ENCODE measurements around the gene G3BP2. TPM values are rescaled to one million over a fixed set of nuclear protein-coding genes. Genes with fewer than 3 reads are reported as not detected.

G3BP2 gene
- total and polyA plus RNA-seq, 2 donors, result 43.3 to 101 TPM

DNA sequence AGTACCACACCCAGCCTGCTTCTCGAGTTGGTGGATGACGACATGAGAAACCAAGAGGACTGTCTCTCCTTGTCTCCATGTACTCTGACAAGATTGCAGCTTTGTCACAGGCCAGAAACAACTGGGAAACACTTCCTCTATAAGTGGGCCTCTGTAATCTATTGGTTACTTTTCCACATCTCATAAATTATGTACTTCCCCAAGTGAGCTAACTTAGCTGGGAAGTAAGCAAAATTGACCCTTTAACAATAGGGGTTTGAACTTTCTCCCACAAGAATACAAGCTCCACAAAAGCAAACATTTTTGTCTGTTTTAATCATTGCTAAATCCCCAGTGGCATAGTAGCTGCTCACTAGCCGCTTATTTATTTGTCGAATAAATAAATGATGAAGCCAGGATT lies 37.0 kb upstream of the G3BP2 start:
- Histone ChIP-seq H3K4me1 (ENCODE audit: control insufficient read depth in 2 of 2, insufficient read depth in 2 of 2, low read length in 2 of 2) (peaks cover 0 to 2% of the 10 kb centered on the region in 2 donors), H3K27ac (ENCODE audit: low read depth in 1 of 2, low read length in 1 of 2) (no peak overlapping the region), H3K36me3 (ENCODE audit: control insufficient read depth in 2 of 2, insufficient read depth in 2 of 2, low read length in 1 of 2) (no peaks in the 10 kb centered on the region), H3K4me3 (ENCODE audit: low read length in 2 of 2) (no peak overlapping the region), H3K9me3 (ENCODE audit: control insufficient read depth in 2 of 2, insufficient read depth in 1 of 2, low read length in 1 of 2) (no peaks in the 10 kb centered on the region), H3K27me3 (ENCODE audit: control insufficient read depth in 2 of 2, insufficient read depth in 1 of 2, low read length in 1 of 2) (no peaks in the 10 kb centered on the region)
- DNase-seq (ENCODE audit: low read depth in 6 of 9, low spot score in 9 of 9), result no peak
- 86% methylated on average over 4 of the region's 4 CpGs for WGBS

- peak in 3 of 9 donors; percentile 33 to 67 (median 45) for DNase-seq (ENCODE audit: low read depth in 6 of 9, low spot score in 9 of 9)
- Histone ChIP-seq H3K4me3 (ENCODE audit: low read length in 2 of 2) (no peak overlapping the region), H3K36me3 (ENCODE audit: control insufficient read depth in 2 of 2, insufficient read depth in 2 of 2, low read length in 1 of 2) (no peaks in the 10 kb centered on the region), H3K4me1 (ENCODE audit: control insufficient read depth in 2 of 2, insufficient read depth in 2 of 2, low read length in 2 of 2) (peaks cover 0 to 2% of the 10 kb centered on the region in 2 donors), H3K27ac (ENCODE audit: low read depth in 1 of 2, low read length in 1 of 2) (no peak overlapping the region), H3K9me3 (ENCODE audit: control insufficient read depth in 2 of 2, insufficient read depth in 1 of 2, low read length in 1 of 2) (no peaks in the 10 kb centered on the region), H3K27me3 (ENCODE audit: control insufficient read depth in 2 of 2, insufficient read depth in 1 of 2, low read length in 1 of 2) (no peaks in the 10 kb centered on the region)
- 94% methylated on average over 3 of the region's 3 CpGs for WGBS
These were observed 35.0 kb upstream of the G3BP2 start for GRCh38 chr4:75708218-75708691.

- peaks cover 0 to 2% of the 10 kb centered on the region in 2 donors for H3K4me1 ChIP-seq (ENCODE audit: control insufficient read depth in 2 of 2, insufficient read depth in 2 of 2, low read length in 2 of 2)
These were observed 32.2 kb upstream of the G3BP2 start for GRCh38 chr4:75705198-75705977.

GRCh38 chr4:75702919-75703411 lies 29.8 kb upstream of the G3BP2 start:
- DNase-seq (ENCODE audit: low read depth in 6 of 9, low spot score in 9 of 9), result no peak
- H3K36me3 ChIP-seq (ENCODE audit: control insufficient read depth in 2 of 2, insufficient read depth in 2 of 2, low read length in 1 of 2), result no peaks in the 10 kb centered on the region
- H3K4me3 ChIP-seq (ENCODE audit: low read length in 2 of 2), result no peak overlapping the region
- no peaks in the 10 kb centered on the region for H3K27me3 ChIP-seq (ENCODE audit: control insufficient read depth in 2 of 2, insufficient read depth in 1 of 2, low read length in 1 of 2)
- H3K9me3 ChIP-seq (ENCODE audit: control insufficient read depth in 2 of 2, insufficient read depth in 1 of 2, low read length in 1 of 2), result no peaks in the 10 kb centered on the region
- no peak overlapping the region for H3K27ac ChIP-seq (ENCODE audit: low read depth in 1 of 2, low read length in 1 of 2)
- H3K4me1 ChIP-seq (ENCODE audit: control insufficient read depth in 2 of 2, insufficient read depth in 2 of 2, low read length in 2 of 2), result peaks cover 6 to 8% of the 10 kb centered on the region in 2 donors
- 91% methylated on average over 4 of the region's 4 CpGs for whole genome bisulfite sequencing

More at GRCh38 chr4:75705198-75705977, 32.2 kb upstream of the G3BP2 start:
- Histone ChIP-seq H3K27me3 (ENCODE audit: control insufficient read depth in 2 of 2, insufficient read depth in 1 of 2, low read length in 1 of 2) (no peaks in the 10 kb centered on the region), H3K4me3 (ENCODE audit: low read length in 2 of 2) (no peak overlapping the region), H3K36me3 (ENCODE audit: control insufficient read depth in 2 of 2, insufficient read depth in 2 of 2, low read length in 1 of 2) (no peaks in the 10 kb centered on the region), H3K27ac (ENCODE audit: low read depth in 1 of 2, low read length in 1 of 2) (no peak overlapping the region), H3K9me3 (ENCODE audit: control insufficient read depth in 2 of 2, insufficient read depth in 1 of 2, low read length in 1 of 2) (no peaks in the 10 kb centered on the region)
- 98% methylated on average over 6 of the region's 6 CpGs for WGBS
- no peak for DNase-seq (ENCODE audit: low read depth in 6 of 9, low spot score in 9 of 9)

GRCh38 chr4:75699299-75699698 lies 26.1 kb upstream of the G3BP2 start:
- no peak for DNase-seq (ENCODE audit: low read depth in 6 of 9, low spot score in 9 of 9)
- Histone ChIP-seq H3K9me3 (ENCODE audit: control insufficient read depth in 2 of 2, insufficient read depth in 1 of 2, low read length in 1 of 2) (no peaks in the 10 kb centered on the region), H3K27ac (ENCODE audit: low read depth in 1 of 2, low read length in 1 of 2) (peak overlapping the region in 1 of 2 donors; percentile 31), H3K27me3 (ENCODE audit: control insufficient read depth in 2 of 2, insufficient read depth in 1 of 2, low read length in 1 of 2) (no peaks in the 10 kb centered on the region), H3K4me1 (ENCODE audit: control insufficient read depth in 2 of 2, insufficient read depth in 2 of 2, low read length in 2 of 2) (peaks cover 6 to 22% of the 10 kb centered on the region in 2 donors), H3K36me3 (ENCODE audit: control insufficient read depth in 2 of 2, insufficient read depth in 2 of 2, low read length in 1 of 2) (no peaks in the 10 kb centered on the region), H3K4me3 (ENCODE audit: low read length in 2 of 2) (no peak overlapping the region)
- 0% methylated on average over 1 of the region's 1 CpG for whole genome bisulfite sequencing

GRCh38 chr4:75698963-75699228 lies 25.7 kb upstream of the G3BP2 start:
- WGBS, result 55% methylated on average over 2 of the region's 2 CpGs
- Histone ChIP-seq H3K27ac (ENCODE audit: low read depth in 1 of 2, low read length in 1 of 2) (peak overlapping the region; percentile 4 to 61), H3K4me3 (ENCODE audit: low read length in 2 of 2) (no peak overlapping the region)

DNA sequence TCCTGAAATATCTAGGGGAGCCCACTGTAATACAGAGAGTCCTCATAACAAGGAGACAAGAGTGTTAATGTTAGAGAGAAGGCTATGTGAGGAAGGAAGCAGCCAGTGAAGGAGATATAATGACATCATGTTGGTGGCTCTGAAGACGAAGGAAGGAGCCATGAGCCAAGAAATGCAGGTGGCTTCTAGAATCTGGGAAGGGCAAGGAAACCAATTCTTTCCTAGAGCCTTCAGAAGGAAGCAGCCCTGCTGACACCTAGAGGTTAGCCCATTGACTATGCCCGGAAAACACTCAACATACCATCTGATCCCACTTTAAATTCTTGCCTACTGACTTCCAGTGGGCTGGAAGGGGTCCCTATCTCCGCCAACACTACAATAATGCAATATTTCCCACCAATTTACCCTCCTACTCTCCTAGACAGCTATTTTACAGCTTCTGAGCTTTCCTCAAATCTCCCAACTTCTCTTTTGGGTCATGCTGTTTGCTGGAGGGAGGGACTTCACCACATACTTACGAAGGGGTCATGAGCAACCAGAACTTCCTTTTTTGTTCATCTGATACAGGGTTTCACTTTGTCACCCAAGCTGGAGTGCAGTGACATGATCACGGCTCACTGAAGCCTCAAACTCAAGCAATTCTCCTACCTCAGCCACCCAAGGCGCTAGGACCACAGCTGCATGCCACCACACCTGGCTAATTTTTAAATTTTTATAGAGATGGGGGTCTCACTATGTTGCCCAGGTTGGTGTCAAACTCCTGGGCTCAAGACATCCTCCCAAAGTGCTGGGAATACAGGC lies 25.2 kb upstream of the G3BP2 start:
- H3K4me1 ChIP-seq (ENCODE audit: control insufficient read depth in 2 of 2, insufficient read depth in 2 of 2, low read length in 2 of 2), result peaks cover 6 to 22% of the 10 kb centered on the region in 2 donors
- 60% methylated on average over 6 of the region's 6 CpGs for WGBS
- H3K27me3 ChIP-seq (ENCODE audit: control insufficient read depth in 2 of 2, insufficient read depth in 1 of 2, low read length in 1 of 2), result no peaks in the 10 kb centered on the region
- no peak overlapping the region for H3K4me3 ChIP-seq (ENCODE audit: low read length in 2 of 2)
- H3K27ac ChIP-seq (ENCODE audit: low read depth in 1 of 2, low read length in 1 of 2), result peak overlapping the region; percentile 52 to 61
- DNase-seq (ENCODE audit: low read depth in 6 of 9, low spot score in 9 of 9), result peak in 1 of 9 donors; percentile 39
- H3K36me3 ChIP-seq (ENCODE audit: control insufficient read depth in 2 of 2, insufficient read depth in 2 of 2, low read length in 1 of 2), result no peaks in the 10 kb centered on the region
- no peaks in the 10 kb centered on the region for H3K9me3 ChIP-seq (ENCODE audit: control insufficient read depth in 2 of 2, insufficient read depth in 1 of 2, low read length in 1 of 2)

More at GRCh38 chr4:75698963-75699228, 25.7 kb upstream of the G3BP2 start:
- Histone ChIP-seq H3K27me3 (ENCODE audit: control insufficient read depth in 2 of 2, insufficient read depth in 1 of 2, low read length in 1 of 2) (no peaks in the 10 kb centered on the region), H3K4me1 (ENCODE audit: control insufficient read depth in 2 of 2, insufficient read depth in 2 of 2, low read length in 2 of 2) (peaks cover 6 to 22% of the 10 kb centered on the region in 2 donors), H3K9me3 (ENCODE audit: control insufficient read depth in 2 of 2, insufficient read depth in 1 of 2, low read length in 1 of 2) (no peaks in the 10 kb centered on the region), H3K36me3 (ENCODE audit: control insufficient read depth in 2 of 2, insufficient read depth in 2 of 2, low read length in 1 of 2) (no peaks in the 10 kb centered on the region)
- DNase-seq (ENCODE audit: low read depth in 6 of 9, low spot score in 9 of 9), result no peak

DNA sequence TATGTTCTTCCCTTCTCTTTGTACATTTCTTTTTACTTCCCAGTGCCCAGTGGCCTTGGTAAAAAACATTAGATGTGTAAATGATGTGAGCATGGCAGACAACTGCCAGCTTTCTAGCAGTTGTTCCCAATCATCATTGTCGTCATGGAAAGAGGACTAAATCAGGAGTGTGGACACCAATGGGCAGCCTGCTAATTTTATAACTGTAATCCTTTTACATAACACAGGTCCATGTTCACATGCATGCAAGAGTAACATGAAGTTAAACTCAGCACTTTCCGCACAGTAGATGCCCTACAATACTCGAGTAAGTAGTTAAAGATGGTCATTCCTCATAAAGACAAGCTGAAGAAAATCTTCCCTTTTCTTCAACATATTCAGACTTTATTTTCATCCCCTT lies 23.4 kb upstream of the G3BP2 start:
- no peaks in the 10 kb centered on the region for H3K36me3 ChIP-seq (ENCODE audit: control insufficient read depth in 2 of 2, insufficient read depth in 2 of 2, low read length in 1 of 2)
- WGBS, result 97% methylated on average over 3 of the region's 3 CpGs
- no peak overlapping the region for H3K4me3 ChIP-seq (ENCODE audit: low read length in 2 of 2)
- peak overlapping the region; percentile 15 to 78 for H3K27ac ChIP-seq (ENCODE audit: low read depth in 1 of 2, low read length in 1 of 2)
- peaks cover 6 to 22% of the 10 kb centered on the region in 2 donors for H3K4me1 ChIP-seq (ENCODE audit: control insufficient read depth in 2 of 2, insufficient read depth in 2 of 2, low read length in 2 of 2)
- H3K9me3 ChIP-seq (ENCODE audit: control insufficient read depth in 2 of 2, insufficient read depth in 1 of 2, low read length in 1 of 2), result no peaks in the 10 kb centered on the region
- no peak for DNase-seq (ENCODE audit: low read depth in 6 of 9, low spot score in 9 of 9)
- H3K27me3 ChIP-seq (ENCODE audit: control insufficient read depth in 2 of 2, insufficient read depth in 1 of 2, low read length in 1 of 2), result no peaks in the 10 kb centered on the region

DNA sequence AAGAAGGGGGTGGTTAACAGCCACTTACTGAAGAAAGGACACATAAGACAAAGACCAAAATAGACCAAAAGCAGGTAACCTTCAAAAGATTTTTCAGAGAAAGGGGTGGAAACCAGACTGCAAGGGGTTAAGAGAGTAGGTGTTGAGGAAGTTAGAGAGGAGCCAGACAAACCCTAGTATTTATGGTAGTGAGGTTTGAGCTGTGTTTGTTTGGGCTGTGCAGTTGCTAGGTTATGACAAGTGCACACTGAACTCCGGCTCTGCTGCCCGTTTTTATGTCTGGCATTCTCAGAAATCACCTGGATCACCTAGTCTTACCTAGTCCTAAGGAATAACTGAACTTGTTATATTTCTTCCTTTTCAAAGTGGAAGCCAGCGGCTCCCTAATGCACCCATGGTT lies 22.9 kb upstream of the G3BP2 start:
- Histone ChIP-seq H3K4me3 (ENCODE audit: low read length in 2 of 2) (no peak overlapping the region), H3K4me1 (ENCODE audit: control insufficient read depth in 2 of 2, insufficient read depth in 2 of 2, low read length in 2 of 2) (peaks cover 6 to 22% of the 10 kb centered on the region in 2 donors), H3K36me3 (ENCODE audit: control insufficient read depth in 2 of 2, insufficient read depth in 2 of 2, low read length in 1 of 2) (peaks cover 0 to 2% of the 10 kb centered on the region in 2 donors), H3K27me3 (ENCODE audit: control insufficient read depth in 2 of 2, insufficient read depth in 1 of 2, low read length in 1 of 2) (no peaks in the 10 kb centered on the region), H3K27ac (ENCODE audit: low read depth in 1 of 2, low read length in 1 of 2) (peak overlapping the region; percentile 47 to 78), H3K9me3 (ENCODE audit: control insufficient read depth in 2 of 2, insufficient read depth in 1 of 2, low read length in 1 of 2) (no peaks in the 10 kb centered on the region)
- 55% methylated on average over 3 of the region's 3 CpGs for whole genome bisulfite sequencing
- peak in 6 of 9 donors; percentile 43 to 80 (median 52) for DNase-seq (ENCODE audit: low read depth in 6 of 9, low spot score in 9 of 9)
